Liver (tissue), 3 donors: ENCODE results near the gene NEUROG1.

ENCODE experiments used
- EGR1 ChIP-seq, 2 donors: IDR thresholded peaks; 2 replicates each; pipeline ENCODE4 v1.6.1; 2016 to 2018; ENCODE audit warnings: antibody characterized with exemption in 2 of 2, low read depth in 2 of 2
- GABPA ChIP-seq, 2 donors: IDR thresholded peaks in 1 of 2; conservative IDR thresholded peaks in 1 of 2; 2 replicates each; pipeline ENCODE4 v1.6.1; 2016; ENCODE audit warnings: antibody characterized with exemption in 2 of 2, mild to moderate bottlenecking in 1 of 2, moderate library complexity in 1 of 2
- JUND ChIP-seq, 2 donors: IDR thresholded peaks; 2 replicates each; pipeline ENCODE4 v1.6.1; 2016; ENCODE audit warnings: antibody characterized with exemption in 2 of 2
- RAD21 ChIP-seq, 2 donors: IDR thresholded peaks; 2 replicates each; pipeline ENCODE4 v1.6.1; 2016; ENCODE audit warnings: antibody characterized with exemption in 2 of 2, mild to moderate bottlenecking in 2 of 2
- SP1 ChIP-seq: IDR thresholded peaks from 2 replicates; pipeline ENCODE4 v1.6.1; 2018; ENCODE audit warnings: antibody characterized with exemption, mild to moderate bottlenecking
- TAF1 ChIP-seq: conservative IDR thresholded peaks from 2 replicates; pipeline ENCODE4 v1.6.1; 2016; ENCODE audit warnings: antibody characterized with exemption, mild to moderate bottlenecking
- TF ChIP-seq, protein P1 (sequence below): fragments of 150-350 bp; IDR thresholded peaks from 2 replicates; pipeline ENCODE4 v1.5.1; 2017; ENCODE audit warnings: improper control_type of control experiment, low read depth, low read length; ENCODE audit not compliant: missing input control
- TF ChIP-seq, protein P2 (sequence below): IDR thresholded peaks from 2 replicates; pipeline ENCODE4 v1.6.1; 2016; ENCODE audit warnings: antibody characterized with exemption, mild to moderate bottlenecking
- TF ChIP-seq, protein P3 (sequence below): IDR thresholded peaks from 2 replicates; pipeline ENCODE4 v1.6.1; 2016; ENCODE audit warnings: antibody characterized with exemption
- TF ChIP-seq, protein P4 (sequence below): IDR thresholded peaks from 2 replicates; pipeline ENCODE4 v1.6.1; 2016; ENCODE audit warnings: antibody characterized with exemption
- TF ChIP-seq, protein P5 (sequence below): IDR thresholded peaks from 2 replicates; pipeline ENCODE4 v1.6.1; 2016; ENCODE audit warnings: antibody characterized with exemption
- donor health status: healthy.
- donor health status: healthy.

DNA sequence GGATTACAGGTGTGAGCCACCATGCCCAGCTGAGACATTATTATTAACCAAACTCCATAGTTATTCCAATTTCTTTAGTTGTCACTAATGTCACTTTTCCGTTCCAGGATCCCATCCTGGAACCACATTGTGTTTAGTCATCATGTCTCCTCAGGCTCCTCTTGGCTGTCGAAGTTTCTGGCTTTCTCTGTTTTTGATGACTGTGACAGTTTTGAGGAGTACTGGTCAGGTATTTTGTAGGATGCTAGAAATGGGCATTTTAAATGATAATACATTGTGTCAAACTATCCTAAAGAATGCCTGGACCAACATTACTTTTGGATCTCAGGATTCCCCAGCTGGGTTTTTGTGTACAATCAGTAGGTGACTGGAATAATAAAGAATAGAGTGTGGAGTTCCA, 19.8 kb upstream of the NEUROG1 start:
- TF ChIP-seq, protein P1, sequence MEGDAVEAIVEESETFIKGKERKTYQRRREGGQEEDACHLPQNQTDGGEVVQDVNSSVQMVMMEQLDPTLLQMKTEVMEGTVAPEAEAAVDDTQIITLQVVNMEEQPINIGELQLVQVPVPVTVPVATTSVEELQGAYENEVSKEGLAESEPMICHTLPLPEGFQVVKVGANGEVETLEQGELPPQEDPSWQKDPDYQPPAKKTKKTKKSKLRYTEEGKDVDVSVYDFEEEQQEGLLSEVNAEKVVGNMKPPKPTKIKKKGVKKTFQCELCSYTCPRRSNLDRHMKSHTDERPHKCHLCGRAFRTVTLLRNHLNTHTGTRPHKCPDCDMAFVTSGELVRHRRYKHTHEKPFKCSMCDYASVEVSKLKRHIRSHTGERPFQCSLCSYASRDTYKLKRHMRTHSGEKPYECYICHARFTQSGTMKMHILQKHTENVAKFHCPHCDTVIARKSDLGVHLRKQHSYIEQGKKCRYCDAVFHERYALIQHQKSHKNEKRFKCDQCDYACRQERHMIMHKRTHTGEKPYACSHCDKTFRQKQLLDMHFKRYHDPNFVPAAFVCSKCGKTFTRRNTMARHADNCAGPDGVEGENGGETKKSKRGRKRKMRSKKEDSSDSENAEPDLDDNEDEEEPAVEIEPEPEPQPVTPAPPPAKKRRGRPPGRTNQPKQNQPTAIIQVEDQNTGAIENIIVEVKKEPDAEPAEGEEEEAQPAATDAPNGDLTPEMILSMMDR = no peak
- TF ChIP-seq, protein P2, sequence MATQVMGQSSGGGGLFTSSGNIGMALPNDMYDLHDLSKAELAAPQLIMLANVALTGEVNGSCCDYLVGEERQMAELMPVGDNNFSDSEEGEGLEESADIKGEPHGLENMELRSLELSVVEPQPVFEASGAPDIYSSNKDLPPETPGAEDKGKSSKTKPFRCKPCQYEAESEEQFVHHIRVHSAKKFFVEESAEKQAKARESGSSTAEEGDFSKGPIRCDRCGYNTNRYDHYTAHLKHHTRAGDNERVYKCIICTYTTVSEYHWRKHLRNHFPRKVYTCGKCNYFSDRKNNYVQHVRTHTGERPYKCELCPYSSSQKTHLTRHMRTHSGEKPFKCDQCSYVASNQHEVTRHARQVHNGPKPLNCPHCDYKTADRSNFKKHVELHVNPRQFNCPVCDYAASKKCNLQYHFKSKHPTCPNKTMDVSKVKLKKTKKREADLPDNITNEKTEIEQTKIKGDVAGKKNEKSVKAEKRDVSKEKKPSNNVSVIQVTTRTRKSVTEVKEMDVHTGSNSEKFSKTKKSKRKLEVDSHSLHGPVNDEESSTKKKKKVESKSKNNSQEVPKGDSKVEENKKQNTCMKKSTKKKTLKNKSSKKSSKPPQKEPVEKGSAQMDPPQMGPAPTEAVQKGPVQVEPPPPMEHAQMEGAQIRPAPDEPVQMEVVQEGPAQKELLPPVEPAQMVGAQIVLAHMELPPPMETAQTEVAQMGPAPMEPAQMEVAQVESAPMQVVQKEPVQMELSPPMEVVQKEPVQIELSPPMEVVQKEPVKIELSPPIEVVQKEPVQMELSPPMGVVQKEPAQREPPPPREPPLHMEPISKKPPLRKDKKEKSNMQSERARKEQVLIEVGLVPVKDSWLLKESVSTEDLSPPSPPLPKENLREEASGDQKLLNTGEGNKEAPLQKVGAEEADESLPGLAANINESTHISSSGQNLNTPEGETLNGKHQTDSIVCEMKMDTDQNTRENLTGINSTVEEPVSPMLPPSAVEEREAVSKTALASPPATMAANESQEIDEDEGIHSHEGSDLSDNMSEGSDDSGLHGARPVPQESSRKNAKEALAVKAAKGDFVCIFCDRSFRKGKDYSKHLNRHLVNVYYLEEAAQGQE = no peak
- TF ChIP-seq, protein P3, sequence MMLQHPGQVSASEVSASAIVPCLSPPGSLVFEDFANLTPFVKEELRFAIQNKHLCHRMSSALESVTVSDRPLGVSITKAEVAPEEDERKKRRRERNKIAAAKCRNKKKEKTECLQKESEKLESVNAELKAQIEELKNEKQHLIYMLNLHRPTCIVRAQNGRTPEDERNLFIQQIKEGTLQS = no peak
- TF ChIP-seq EGR1 (IDR thresholded peaks at IDR 0.05; ENCODE audit: low read depth in 2 of 2) (no peak), RAD21 (IDR thresholded peaks at IDR 0.05) (no peak), TAF1 (no peak), JUND (IDR thresholded peaks at IDR 0.05) (no peak), GABPA (IDR thresholded peaks at IDR 0.05 in 1 of 2, conservative IDR thresholded peaks at IDR 0.05 in 1 of 2) (no peak), SP1 (no peak)
- TF ChIP-seq, protein P4, sequence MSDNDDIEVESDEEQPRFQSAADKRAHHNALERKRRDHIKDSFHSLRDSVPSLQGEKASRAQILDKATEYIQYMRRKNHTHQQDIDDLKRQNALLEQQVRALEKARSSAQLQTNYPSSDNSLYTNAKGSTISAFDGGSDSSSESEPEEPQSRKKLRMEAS = no peak
- TF ChIP-seq, protein P5, sequence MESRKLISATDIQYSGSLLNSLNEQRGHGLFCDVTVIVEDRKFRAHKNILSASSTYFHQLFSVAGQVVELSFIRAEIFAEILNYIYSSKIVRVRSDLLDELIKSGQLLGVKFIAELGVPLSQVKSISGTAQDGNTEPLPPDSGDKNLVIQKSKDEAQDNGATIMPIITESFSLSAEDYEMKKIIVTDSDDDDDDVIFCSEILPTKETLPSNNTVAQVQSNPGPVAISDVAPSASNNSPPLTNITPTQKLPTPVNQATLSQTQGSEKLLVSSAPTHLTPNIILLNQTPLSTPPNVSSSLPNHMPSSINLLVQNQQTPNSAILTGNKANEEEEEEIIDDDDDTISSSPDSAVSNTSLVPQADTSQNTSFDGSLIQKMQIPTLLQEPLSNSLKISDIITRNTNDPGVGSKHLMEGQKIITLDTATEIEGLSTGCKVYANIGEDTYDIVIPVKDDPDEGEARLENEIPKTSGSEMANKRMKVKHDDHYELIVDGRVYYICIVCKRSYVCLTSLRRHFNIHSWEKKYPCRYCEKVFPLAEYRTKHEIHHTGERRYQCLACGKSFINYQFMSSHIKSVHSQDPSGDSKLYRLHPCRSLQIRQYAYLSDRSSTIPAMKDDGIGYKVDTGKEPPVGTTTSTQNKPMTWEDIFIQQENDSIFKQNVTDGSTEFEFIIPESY = no peak
